ENCODE results near the gene KCNN4.

DNA sequence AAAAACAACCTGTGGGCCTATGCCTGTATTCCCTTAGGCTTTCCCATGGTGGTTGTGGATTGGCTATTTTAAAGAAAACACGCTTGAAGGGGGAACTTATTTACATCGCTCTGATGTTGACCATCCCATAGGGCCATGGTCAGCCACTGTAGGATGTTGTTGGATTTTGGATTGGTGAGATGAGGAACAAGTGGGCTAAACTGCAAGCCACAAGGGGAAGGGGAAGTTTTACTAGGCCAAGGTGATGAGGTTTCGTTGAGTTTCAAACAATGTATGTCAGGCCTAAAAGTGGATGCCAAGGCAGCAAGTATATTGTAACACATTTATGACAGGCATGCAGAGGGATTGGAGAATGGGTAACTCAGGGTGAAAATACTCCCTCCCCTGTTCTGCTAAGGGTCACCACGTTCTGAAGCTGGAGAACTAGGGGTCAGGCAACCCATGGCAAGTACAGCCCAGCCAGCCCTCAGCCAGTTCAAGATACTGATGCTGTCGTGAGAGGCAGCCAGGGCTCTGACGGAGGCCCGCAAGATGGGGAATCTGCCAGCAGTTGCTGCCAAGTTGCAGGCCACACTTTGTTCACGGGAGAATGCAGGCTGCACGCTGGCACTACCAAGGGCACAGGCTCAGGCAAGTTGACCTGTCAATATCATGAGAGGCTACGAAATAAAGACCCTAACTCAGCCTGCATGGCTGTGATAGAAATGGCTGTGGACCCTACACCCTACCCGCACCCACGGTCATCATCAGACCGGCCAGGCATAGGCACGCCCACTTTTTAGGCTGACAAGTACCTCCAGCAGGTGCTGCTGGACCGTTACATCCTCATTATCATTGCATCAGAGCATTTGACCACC lies 53.8 kb downstream of the KCNN4 start:
- TF ChIP-seq, protein P1, sequence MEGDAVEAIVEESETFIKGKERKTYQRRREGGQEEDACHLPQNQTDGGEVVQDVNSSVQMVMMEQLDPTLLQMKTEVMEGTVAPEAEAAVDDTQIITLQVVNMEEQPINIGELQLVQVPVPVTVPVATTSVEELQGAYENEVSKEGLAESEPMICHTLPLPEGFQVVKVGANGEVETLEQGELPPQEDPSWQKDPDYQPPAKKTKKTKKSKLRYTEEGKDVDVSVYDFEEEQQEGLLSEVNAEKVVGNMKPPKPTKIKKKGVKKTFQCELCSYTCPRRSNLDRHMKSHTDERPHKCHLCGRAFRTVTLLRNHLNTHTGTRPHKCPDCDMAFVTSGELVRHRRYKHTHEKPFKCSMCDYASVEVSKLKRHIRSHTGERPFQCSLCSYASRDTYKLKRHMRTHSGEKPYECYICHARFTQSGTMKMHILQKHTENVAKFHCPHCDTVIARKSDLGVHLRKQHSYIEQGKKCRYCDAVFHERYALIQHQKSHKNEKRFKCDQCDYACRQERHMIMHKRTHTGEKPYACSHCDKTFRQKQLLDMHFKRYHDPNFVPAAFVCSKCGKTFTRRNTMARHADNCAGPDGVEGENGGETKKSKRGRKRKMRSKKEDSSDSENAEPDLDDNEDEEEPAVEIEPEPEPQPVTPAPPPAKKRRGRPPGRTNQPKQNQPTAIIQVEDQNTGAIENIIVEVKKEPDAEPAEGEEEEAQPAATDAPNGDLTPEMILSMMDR (IDR thresholded peaks at IDR 0.05) = no peak
- TF ChIP-seq POLR2A (IDR thresholded peaks at IDR 0.05) = no peak
